HG03103 (cell line): ENCODE results near the gene DIRAS2.
"Not testable (repeated sequence)": the region's sequence is repeated elsewhere in the genome, so short reads cannot be mapped to it uniquely, and the experiment has no call there.

ENCODE experiments used
- ATAC-seq: cut with Tn5 transposase; IDR thresholded peaks from one replicate; pipeline ENCODE4 v1.9.1; 2021; ENCODE audit warnings: low read depth; ENCODE audit not compliant: unreplicated experiment

Gene DIRAS2, protein sequence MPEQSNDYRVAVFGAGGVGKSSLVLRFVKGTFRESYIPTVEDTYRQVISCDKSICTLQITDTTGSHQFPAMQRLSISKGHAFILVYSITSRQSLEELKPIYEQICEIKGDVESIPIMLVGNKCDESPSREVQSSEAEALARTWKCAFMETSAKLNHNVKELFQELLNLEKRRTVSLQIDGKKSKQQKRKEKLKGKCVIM

GRCh38 chr9:90642570-90643539 is at the start of gene DIRAS2:
DIRAS2 (minus strand) TSS chr9:90642824; CDS start chr9:90613827, 28,997 bp downstream.
- no peak for ATAC-seq

DNA sequence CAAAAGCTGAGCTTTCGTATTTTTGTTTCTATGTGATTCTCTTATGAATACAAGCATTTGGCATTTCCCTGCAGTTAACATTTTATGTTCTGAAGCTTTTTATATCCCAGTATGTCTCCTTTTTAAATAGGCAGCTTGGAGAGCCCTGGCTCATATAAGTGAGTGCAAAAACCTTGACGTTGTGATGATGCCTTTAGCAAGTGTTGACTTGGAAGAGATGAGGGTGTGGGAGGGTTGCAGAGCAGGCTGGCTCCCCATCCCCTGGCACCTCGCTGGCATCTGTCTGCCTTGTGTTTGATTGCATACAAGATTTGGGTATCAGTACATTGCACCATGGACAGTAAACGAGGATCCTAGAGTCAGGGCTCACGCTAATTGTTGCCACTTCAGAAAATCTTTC is 42.1 kb upstream of the DIRAS2 start:
- ATAC-seq: no peak

DNA sequence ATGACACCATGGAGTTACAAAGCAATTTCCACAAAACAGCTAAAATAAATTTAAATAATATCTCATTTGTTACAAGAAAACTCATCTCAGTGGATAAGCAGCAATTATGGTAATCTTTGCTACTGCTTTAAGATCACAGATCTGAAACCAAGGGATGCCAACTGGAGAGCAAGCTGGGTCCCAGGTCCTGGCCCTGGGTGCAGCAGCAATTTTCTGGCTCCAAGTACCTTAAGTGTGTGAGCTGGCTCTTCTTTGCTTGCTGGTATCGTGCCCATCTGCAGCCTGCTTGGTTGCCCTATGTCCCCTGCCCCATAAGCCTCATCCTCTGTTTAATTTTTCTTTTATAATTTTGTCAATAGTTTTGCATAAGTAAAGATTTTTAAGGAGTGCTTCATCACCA is 41.5 kb upstream of the DIRAS2 start:
- ATAC-seq: no peak

DNA sequence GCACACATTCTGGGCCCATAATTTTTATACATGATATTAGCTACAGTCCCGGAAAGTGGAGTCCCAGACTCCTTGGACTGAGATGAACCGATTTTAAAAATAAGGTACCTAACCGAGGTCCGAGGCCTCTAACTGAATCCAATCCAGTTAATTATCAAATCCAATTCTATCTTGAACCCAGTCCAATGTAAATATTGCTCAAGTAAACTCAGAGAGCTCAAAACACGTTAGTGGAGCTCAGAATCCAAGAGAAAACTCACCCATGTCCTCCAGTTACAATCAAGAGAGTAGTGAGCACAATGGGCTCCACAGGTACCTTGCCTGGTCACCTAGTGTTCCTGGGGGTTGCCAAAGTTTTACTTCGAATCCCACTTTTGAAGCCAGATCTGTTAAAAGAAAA is 37.9 kb upstream of the DIRAS2 start:
- ATAC-seq: no peak

GRCh38 chr9:90665072-90665471 is 22.4 kb upstream of the DIRAS2 start:
- ATAC-seq: no peak

- no peak for ATAC-seq
Measured at GRCh38 chr9:90659650-90660364, 17.2 kb upstream of the DIRAS2 start.

DNA sequence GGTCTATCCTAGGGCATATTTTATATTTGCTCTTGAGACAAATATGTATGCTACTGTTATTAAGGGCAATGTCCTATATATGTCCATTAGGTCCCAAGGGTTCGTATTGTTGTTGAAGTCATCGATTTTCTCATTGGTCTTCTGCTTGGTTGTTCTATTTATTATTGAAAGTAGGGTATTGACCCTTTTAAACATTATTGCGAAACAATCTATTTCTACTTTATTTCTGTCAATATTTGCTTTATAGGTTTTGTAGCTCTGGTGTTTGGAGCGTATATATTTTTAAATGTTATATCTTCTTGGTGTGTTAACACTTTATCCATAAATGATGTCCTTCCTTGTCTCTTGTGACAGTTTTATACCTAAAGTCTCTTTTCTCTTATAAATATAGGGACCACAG is 16.2 kb upstream of the DIRAS2 start:
- no peak for ATAC-seq

GRCh38 chr9:90658181-90658580 is 15.6 kb upstream of the DIRAS2 start:
- no peak for ATAC-seq

DNA sequence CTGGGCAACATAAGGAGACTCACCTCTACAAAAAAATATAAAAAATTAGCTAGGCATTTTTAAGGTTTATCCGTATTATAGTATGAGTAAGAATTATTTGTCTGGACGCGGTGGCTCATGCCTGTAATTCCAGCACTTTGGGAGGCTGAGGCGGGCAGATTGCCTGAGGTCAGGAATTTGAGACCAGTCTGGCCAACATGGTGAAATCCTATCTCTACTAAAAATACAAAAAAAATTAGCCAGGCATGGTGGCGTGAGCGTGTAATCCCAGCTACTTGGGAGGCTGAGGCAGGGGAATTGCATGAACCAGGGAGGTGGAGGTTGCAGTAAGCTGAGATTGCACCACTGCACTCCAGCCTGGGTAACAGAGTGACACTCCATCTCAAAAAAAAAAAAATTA is 14.3 kb upstream of the DIRAS2 start:
- not testable (repeated sequence) for ATAC-seq

- no peak for ATAC-seq
Measured at GRCh38 chr9:90651246-90651645, 8.6 kb upstream of the DIRAS2 start.

DNA sequence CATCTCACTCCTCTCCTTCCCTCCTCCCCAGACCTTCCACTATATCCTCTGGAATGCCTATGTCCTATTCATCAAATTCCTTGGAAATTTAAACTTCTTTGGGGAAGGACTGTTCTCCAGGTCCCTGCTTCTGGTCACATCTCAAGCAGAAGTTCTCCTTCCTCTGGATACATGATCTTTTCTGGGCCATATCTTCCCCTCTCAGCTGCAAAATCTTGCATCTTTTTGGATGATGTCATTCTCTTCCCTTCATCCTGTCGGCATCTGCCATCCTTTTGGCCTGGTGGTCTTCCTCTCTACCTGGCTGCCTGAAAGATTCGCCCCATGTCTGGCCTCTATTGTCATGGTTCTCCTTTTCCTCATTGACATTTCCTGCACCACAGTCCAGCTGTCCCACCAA is 5.2 kb upstream of the DIRAS2 start:
- ATAC-seq: no peak

DNA sequence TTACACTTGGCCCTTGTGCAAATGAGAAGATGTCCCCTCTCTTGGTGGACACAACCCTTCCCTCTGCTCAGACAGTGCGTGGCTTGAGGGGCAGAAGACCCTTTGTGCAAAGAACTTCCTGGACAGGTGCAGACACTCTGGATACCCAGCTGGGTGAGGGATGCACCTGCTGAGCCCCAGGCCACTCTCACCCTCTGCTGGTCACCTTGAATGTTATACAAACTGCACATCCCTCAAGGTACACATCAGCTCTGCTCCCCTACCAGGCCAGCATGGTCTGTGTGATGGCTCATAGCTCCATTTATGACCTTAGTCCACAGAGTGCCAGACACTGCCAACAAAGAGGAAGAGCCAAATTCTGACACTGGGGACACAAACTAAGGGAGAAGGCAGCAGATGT is 3.1 kb upstream of the DIRAS2 start:
- no peak for ATAC-seq

DNA sequence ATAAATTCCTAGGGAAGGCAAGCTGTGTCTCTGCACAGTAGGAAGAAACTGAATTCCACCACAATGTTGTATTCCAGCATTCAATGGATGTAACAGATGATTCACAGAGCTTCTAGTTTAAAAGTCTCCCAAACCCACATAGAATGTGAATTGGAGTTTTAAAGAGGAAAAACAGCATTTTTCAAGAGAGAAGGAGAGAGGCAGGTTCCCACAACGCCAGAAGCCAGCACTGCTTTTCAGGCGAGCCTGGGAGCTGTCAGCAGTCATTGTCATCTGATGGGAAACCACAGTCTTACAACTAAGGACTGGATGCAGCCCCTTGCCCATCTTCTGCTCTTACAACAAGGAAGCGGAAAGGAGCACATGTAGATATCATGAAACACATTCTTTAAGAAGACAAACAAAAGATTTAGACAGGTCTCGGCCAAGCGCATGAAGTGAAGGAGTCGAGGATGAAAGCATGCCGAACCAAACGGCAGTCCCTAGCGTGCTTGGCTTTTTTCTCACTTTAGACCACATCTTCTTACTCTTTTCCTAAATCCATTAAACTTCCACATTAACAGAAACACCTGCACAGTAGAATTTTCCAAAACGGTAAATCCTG is 638 bp downstream of the DIRAS2 start:
- ATAC-seq: no peak

DNA sequence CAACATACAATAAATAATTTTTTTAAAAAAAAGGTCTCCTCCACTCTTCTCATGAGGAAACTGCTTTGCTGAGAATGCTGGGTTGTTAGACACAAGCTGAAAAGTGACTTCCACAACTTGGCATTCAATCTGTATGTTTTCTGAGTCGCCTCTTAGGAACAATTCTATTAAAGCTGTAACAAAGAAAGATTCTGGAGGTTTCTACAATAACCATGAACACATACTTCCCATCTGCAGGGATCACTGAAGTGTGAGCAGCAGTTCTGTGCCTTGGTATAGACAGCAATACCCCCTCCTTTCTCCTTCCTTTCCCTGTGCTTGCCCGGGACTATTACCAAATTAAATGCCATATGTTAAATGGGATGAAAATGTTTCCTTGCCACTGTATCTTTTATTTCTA is 1.5 kb downstream of the DIRAS2 start:
- ATAC-seq: no peak

DNA sequence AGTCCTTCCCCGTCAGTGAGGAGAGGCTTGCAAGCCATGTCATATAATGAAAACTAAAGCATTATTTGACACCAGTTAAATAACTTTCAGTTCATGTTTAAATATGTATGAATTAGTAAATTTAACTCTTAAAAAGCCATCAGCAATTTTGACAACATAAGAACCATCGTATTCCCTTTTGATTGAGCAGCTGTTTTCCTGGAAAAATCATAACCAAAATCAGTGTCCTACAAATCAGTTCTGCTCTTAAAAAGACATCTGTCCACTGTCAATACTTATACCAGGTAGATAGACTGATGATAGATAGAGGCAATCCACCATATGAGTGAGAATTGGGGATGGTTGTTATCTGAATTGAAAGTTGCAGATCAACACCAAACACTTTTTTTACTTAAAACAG is 2.3 kb downstream of the DIRAS2 start:
- ATAC-seq: no peak

DNA sequence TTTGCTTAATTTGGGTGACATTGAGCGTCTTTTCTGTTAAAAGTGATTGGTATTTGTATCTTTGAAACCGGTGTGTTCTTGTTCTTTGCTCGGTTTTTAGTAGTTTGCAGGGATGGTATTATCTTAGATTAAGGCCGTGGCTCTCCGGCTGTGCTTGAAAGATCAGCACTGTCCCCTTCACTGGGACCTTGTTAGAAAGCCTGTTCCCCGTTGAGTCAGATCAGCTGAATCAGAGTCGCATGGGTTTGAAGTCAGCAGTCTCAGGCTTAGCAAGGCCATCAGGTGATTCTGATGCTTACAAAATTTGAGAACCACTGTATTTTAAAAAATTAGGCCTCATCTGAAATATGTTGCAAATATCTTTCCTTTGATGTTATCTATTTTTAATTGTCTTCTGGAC is 5.0 kb downstream of the DIRAS2 start:
- ATAC-seq: no peak

GRCh38 chr9:90632647-90633207 is 9.9 kb downstream of the DIRAS2 start:
- ATAC-seq: no peak

- ATAC-seq: no peak
Measured at GRCh38 chr9:90631964-90632363, 10.7 kb downstream of the DIRAS2 start.

- ATAC-seq: no peak
Measured at GRCh38 chr9:90629991-90630390, 12.6 kb downstream of the DIRAS2 start.

GRCh38 chr9:90629354-90629753 is 13.3 kb downstream of the DIRAS2 start:
- ATAC-seq: no peak

DNA sequence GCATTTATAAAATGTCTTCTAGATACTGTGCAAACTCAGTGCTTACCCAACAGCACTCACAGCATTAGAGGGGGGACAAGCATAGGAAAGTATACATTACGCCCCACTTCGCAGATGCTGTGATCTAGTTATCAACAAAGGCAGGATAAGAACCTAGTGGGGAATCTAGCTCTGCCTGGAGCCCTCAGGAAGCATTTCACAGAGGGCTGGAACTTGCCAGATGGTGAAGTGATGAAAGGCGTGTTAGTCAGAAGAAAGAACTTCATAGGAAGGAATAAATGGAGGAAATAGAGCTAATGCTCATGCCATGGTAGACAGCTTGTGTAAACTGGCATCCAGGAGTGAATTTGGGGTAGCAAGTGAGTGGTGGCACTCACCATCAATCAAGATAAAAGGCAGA is 25.8 kb downstream of the DIRAS2 start:
- no peak for ATAC-seq
